NCI-H1092 treated with DMSO at 0.1 percent for 48 hours (cell line): ENCODE data around the gene ATN1.
"Not testable (repeated sequence)": the region's sequence is repeated elsewhere in the genome, so short reads cannot be mapped to it uniquely, and the experiment has no call there.

ENCODE experiments used
- DNase-seq: peaks from one replicate; lab custom pipeline; 2025; lab: John Stamatoyannopoulos, UW

Gene ATN1

GRCh38 chr12:6904280-6905276 lies 23.2 kb upstream of the ATN1 start, which contains the start of gene LRRC23:
Gene LRRC23, plus strand, starts transcription at chr12:6904822. Its CDS starts 812 bp downstream, at chr12:6905634.
- peak; percentile 95 for DNase-seq

GRCh38 chr12:6905414-6906040 lies 22.2 kb upstream of the ATN1 start:
- DNase-seq = no peak

- not testable (repeated sequence) for DNase-seq
These were observed 19.6 kb upstream of the ATN1 start for GRCh38 chr12:6908141-6908540.

- no peak for DNase-seq
These were observed 18.2 kb upstream of the ATN1 start for GRCh38 chr12:6909421-6910145.

- DNase-seq = no peak
These were observed 15.4 kb upstream of the ATN1 start for GRCh38 chr12:6912164-6912935.

- DNase-seq = peak; percentile 70
These were observed 13.4 kb upstream of the ATN1 start, which contains the start of gene ENO2 for GRCh38 chr12:6914246-6914946. Gene ENO2, plus strand, starts transcription at chr12:6914580. Its CDS starts 1,253 bp downstream, at chr12:6915833.

- DNase-seq = peak; percentile 45
These were observed 12.6 kb upstream of the ATN1 start for GRCh38 chr12:6914947-6915788.

- no peak for DNase-seq
These were observed 11.9 kb upstream of the ATN1 start for GRCh38 chr12:6915789-6916285.

- DNase-seq = no peak
These were observed 11.1 kb upstream of the ATN1 start for GRCh38 chr12:6916426-6917200.

GRCh38 chr12:6917491-6918231 lies 10.1 kb upstream of the ATN1 start:
- DNase-seq = no peak

GRCh38 chr12:6919588-6919987 lies 8.2 kb upstream of the ATN1 start:
- no peak for DNase-seq

GRCh38 chr12:6921539-6921938 lies 6.2 kb upstream of the ATN1 start:
- DNase-seq = no peak

GRCh38 chr12:6921996-6922946 lies 5.5 kb upstream of the ATN1 start:
- DNase-seq = no peak

GRCh38 chr12:6923003-6923732 lies 4.6 kb upstream of the ATN1 start:
- no peak for DNase-seq

- no peak for DNase-seq
These were observed 3.9 kb upstream of the ATN1 start for GRCh38 chr12:6923851-6924250.

- DNase-seq = peak; percentile 60
These were observed 2.6 kb upstream of the ATN1 start for GRCh38 chr12:6925239-6925539.
